HG03159 (cell line): Measurements from ENCODE around the gene CPSF7.
"Not testable (repeated sequence)": the region's sequence is repeated elsewhere in the genome, so short reads cannot be mapped to it uniquely, and the experiment has no call there.

Experiments used
- ATAC-seq: cut with Tn5 transposase; IDR thresholded peaks from one replicate; pipeline ENCODE4 v1.9.1; 2021; ENCODE audit warnings: mild to moderate bottlenecking, moderate library complexity; ENCODE audit not compliant: unreplicated experiment

CPSF7 gene, protein sequence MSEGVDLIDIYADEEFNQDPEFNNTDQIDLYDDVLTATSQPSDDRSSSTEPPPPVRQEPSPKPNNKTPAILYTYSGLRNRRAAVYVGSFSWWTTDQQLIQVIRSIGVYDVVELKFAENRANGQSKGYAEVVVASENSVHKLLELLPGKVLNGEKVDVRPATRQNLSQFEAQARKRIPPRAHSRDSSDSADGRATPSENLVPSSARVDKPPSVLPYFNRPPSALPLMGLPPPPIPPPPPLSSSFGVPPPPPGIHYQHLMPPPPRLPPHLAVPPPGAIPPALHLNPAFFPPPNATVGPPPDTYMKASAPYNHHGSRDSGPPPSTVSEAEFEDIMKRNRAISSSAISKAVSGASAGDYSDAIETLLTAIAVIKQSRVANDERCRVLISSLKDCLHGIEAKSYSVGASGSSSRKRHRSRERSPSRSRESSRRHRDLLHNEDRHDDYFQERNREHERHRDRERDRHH

GRCh38 chr11:61429691-61430582 is at the start of gene CPSF7, which contains the start of gene SDHAF2:
CPSF7 (minus strand) TSS chr11:61429975; CDS start chr11:61429235, 740 bp downstream.
SDHAF2 (plus strand) TSS chr11:61430124; CDS start chr11:61430147, 23 bp downstream.
- peak; percentile 87 for ATAC-seq

GRCh38 chr11:61477727-61478148 is 48.0 kb upstream of the CPSF7 start:
- no peak for ATAC-seq

DNA sequence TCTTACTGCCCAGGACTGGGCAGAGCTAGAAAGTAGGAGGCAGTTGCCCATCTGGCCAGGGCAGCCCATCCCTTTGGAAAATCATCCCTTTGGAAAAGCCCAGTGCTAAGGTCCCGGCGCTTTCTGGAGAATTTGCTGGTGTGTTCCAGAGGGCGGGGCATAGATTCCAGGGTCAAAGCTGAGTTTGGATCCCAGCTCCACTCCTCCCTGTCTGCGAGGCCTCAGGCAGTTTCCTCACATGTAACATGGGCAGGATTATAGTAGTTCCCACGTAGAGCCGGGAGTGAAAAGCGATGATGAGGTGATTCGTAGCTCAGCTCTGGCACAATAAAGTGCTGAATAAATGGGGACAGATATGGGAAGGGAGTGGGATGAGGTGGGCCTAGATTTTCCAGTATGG is 47.4 kb upstream of the CPSF7 start:
- no peak for ATAC-seq

GRCh38 chr11:61476371-61476770 is 46.6 kb upstream of the CPSF7 start:
- ATAC-seq = no peak

GRCh38 chr11:61475433-61475832 is 45.7 kb upstream of the CPSF7 start:
- ATAC-seq = no peak

DNA sequence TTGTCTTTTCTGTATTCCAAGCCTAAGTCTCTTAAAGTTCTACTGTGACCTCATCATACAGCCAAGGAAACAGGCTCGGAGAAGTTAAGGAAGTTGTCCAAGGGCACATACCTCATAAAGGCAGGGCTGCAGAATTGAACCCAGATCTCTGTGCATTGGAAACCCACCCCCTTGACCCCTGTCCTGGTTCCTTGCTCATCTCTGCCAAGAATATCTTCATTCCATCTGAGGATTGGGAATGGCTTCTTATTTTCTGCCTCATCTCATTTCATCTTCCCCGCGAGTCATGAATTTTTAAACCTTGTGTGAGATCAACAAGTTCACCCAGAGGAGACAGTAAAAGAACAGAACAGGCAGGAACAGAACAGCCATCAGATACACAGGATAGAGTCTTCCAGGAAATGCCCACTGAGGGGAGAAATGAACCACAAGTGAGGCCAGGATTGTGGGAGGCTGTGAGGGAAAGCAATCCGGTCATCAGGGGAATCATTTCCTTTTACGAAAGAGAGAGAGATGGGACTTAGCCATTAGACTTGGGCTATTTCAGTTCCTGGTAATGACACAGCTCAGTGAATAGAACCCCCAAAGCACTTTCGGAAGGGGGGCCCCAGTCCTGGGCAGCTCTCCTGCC is 44.4 kb upstream of the CPSF7 start:
- ATAC-seq = no peak

DNA sequence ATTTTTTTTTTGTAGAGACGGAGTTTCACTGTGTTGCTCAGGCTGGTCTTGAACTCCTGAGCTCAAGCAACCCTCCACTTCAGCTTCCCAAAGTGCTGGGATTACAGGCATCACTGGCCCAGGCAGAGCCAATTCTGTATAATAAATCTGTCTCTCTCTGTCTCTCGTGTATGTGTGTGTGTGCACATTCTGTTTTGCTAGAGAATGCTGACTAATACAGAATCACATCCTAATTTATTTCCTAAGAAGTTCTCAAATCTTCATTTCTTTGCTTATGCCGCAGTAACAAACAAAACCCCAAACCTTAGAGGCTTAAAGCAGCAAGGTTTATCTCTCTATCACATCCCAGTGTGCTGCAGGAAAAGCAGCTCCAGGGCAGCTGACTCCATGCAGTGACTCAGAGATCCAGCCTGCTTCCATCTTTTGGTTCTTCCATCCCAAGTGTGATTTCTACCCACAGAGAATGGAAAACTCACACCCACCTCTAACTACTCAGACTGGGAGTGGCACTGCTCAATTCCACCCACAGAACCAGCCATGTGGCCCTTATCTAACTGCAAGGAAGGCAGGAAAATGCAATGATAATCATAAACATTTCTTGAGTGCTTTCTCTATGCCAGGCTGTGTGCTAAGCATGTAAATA is 43.7 kb upstream of the CPSF7 start:
- ATAC-seq = no peak

DNA sequence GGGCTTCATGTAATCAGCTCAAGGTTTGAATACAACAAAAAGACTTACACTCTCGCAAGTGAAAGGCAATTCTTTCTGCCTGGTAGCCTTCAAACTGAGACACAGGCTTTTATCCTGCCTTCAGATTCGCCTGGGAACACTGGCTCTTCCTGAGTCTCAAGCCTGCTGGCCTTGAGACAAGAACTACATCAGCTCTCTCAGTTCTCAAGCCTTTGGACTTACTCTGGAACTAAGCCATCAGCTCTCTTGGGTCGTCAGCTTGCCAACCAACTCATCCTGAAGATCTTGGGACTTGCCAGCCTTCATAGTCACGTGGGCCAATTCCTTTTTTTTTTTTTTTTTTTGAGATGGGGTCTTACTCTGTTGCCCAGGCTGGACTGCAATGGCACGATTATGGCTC is 43.1 kb upstream of the CPSF7 start:
- ATAC-seq = no peak

DNA sequence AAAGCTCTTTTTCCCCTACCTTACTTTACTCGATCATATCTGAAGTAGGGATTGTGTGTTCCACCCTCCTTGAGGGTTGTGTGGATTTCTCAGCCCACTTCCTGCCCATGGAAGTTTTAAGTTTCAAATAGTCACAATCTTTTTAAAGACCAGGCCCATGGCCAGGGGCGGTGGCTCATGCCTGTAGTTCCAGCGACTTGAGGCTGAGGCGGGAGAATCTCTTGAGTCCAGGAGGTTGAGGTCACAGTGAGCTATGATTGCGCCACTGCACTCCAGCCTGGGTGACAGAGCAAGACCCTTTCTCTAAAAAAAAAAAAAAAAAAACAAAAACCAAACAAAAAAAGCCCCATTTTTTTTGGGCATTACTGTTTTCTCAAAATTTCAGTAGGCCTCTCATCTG is 42.5 kb upstream of the CPSF7 start:
- ATAC-seq = no peak

DNA sequence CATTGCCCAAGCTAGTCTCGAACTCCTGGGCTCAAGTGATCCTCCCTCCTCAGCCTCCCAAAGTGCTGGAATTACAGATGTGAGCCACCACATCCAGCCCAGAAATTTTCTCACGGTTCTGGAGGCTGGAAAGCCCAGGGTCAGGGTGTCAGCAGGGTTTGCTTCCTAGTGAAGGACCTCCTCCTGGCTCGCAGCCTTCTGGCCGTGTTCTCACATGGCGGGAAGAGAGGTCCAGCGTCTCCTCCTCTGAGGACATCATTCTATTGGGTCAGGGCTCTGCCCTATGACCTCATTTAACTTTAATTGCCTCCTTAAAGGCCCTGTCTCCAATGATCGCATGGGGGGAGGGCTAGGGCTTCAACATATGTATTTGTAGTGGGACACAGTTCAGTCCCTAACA is 38.2 kb upstream of the CPSF7 start:
- ATAC-seq = no peak

- not testable (repeated sequence) for ATAC-seq
Observed at GRCh38 chr11:61467602-61468001, 37.8 kb upstream of the CPSF7 start.

GRCh38 chr11:61460986-61461385 is 31.2 kb upstream of the CPSF7 start:
- ATAC-seq = no peak

DNA sequence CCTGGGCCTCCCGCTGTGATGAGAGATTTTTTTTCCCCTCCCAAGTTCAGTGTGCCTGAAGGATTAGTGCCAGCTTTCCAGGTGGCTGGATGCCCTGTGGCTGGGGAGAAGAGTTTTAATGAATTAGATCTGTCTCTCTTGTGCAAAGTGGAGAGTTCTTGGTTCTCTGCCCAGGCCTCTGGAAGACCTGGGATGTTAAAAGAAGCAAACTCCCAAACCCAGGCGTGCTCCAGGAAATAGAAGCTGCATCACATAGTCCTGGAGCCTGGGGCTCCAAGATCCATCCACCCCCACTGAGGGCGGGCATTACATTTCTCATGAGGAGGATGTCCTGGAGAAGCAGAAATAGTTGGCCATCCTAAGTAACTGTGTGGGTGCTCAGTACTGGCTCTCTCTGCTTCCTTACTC is 30.7 kb upstream of the CPSF7 start:
- ATAC-seq = no peak

GRCh38 chr11:61454520-61454919 is 24.7 kb upstream of the CPSF7 start:
- no peak for ATAC-seq

DNA sequence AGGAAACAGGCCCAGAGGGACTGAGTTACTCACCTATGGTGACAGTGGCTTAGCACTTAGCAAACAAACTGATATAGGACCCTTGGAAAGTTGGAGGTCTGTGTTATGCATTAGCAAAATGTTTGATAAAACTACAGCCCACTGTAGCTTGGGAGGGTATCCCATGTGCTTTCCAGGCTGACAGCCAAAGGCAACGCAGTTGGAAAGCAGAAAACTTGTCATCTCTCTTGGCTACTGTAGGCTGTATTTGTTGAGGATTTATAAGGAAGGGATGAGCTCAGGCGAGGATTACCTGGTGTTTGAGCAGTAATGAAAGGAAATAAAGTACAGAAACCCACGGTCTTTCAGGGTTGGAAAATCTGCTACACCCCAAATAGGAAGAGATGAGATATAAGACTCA is 23.9 kb upstream of the CPSF7 start:
- ATAC-seq = no peak

DNA sequence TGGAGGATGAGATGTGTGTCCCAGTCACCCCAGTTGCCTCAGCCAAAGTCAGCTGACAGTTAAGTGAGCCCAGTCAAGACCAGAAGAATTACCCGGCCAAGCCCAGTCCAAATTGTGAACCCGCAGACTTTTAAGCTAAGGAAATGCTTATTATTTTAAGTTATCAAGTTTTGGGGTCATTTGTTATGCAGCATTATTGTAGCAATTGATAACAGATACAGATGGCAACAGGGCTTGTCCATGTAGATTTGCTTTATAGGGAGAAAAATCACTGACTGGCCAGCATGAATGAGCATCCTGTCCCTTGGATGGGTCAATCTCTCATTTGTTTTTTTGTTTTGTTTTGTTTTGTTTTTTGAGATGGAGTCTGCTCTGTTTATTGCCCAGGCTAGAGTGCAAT is 23.1 kb upstream of the CPSF7 start:
- ATAC-seq = no peak

DNA sequence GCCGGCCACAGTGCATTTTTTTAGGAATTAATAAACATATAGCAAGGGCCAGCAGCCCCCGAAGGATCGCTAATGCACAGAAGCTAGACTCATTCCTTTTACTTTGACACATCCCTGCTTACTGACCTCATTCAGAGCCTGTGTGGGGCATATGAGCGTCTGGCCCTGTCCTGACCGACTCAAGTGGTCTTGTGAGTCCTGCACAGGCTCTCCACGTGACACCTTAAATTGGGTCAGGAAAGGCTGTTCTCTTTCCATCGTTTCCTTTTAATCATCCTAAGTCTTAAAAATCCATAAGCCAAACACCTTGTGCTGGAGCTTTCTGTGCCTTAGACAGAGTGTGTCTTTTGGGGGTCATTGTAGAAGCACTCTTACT is 18.8 kb upstream of the CPSF7 start:
- ATAC-seq = no peak

- no peak for ATAC-seq
Observed at GRCh38 chr11:61447601-61448551, 18.1 kb upstream of the CPSF7 start.

GRCh38 chr11:61446211-61446651 is 16.5 kb upstream of the CPSF7 start:
- ATAC-seq = no peak

- ATAC-seq = no peak
Observed at GRCh38 chr11:61445516-61445915, 15.7 kb upstream of the CPSF7 start.
